Activated effector memory CD4-positive, alpha-beta T cell treated with anti-CD3 and anti-CD28 coated beads, Interleukin-2, amount 50 U/mL, for 16 hours (primary cell): ENCODE data around the gene LRP1.

Experiments used
- DNase-seq: peaks from one replicate; pipeline ENCODE4 v3.0.0-alpha.2; 2020

LRP1 gene

GRCh38 chr12:57157588-57158173 is 29.4 kb downstream of the LRP1 start:
- no peak for DNase-seq

GRCh38 chr12:57158186-57158585 is 29.9 kb downstream of the LRP1 start:
- no peak for DNase-seq

GRCh38 chr12:57158665-57159064 is 30.4 kb downstream of the LRP1 start:
- DNase-seq, result no peak

DNA sequence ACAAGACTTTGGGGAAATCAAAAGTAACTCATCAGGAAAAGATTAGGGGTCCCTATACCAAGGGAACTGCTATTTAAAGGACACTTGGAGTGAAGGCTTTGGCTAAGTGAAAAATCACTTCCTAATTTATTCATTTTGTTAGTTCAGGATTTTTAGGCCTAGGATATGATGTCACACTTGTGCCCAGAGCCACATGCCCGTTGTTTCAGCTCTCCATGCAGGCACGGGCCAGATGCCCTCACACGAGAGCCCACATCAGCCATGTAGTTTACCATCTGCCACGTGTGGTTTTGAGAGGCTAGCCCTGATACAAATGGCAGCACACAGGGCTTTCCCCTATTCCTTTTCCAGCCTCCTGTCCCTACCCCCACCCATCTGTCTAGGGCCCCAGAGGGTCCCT is 31.0 kb downstream of the LRP1 start:
- DNase-seq, result no peak

DNA sequence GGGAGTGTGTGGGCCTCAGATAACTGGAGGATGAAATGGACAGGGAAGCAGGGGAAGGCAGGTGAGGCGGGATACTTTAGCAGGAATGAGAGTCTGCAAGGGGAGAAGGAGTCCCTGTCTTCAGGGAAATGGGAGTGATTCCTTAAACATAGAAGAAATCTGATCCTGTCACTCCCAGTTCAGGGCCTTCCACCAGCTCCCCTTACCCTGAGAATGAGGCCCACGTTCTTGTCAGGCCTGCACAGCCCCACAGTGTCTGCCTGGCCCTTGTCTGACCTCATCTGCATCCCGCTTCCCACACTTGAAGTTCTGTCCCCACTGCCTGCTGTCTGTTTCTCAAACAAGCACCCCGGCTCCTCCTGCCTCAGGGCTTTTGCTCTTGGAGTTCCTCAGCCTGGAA is 31.8 kb downstream of the LRP1 start:
- no peak for DNase-seq

DNA sequence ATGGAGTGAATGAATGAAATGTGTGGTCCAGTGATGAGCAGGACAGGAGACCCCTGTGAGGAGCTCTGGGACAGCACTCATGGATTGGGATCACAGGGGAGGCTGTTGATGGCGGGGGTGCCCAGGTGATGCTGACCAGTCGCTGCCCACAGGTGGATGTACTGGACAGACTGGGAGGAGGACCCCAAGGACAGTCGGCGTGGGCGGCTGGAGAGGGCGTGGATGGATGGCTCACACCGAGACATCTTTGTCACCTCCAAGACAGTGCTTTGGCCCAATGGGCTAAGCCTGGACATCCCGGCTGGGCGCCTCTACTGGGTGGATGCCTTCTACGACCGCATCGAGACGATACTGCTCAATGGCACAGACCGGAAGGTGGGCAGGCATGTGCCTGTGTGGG is 32.5 kb downstream of the LRP1 start:
- no peak for DNase-seq

DNA sequence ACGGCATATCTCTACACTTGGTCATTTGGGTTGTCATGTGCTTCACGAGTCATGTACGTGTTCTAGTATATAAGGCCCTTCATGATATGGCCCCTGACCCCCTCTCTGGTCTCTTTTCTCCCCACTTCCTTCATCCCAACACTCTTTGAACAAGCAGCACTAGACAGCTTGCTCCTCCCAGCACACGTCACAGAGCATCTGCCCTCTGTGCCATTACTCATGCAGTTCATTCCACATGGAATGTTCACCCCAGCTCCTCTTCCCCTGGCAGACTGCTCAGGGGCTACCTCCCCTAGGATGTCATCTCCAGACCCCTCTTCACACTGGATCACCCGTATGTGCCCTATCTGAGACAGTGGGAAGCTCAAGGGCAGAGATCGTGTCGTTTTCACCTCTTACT is 33.2 kb downstream of the LRP1 start:
- no peak for DNase-seq

- DNase-seq, result no peak
These were observed 34.4 kb downstream of the LRP1 start for GRCh38 chr12:57162553-57163125.

- no peak for DNase-seq
These were observed 36.2 kb downstream of the LRP1 start for GRCh38 chr12:57164454-57164853.

DNA sequence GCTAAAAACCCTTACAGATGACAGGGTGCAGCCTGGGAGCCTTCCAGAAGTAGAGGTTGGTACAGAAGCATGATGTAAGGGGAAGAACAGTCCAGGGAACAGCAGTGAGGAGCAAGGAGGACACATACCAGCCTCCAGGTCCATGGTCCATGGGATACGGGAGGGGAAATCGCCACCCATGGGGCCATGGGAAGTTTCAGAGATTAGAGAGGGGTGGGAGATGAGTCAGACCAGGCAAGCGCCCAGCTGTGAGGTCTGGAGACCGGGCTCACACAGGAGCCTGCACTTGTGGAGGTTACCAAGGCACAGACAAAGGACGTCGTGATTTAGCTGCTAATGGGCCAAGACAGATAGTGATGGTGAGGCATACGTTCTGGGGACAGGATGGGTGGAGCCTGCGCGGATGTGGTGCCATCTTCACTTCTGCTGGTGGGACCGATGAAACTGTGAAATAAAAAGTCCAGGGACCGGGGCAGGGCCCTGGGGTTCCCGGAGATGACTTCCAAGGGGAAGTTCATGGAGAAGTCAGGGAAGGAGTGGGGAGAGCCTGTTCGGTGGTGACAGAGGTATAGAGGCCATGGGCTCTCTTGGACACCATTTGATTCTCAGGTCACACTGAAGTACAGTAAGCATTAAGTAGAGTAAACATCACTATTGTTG is 36.8 kb downstream of the LRP1 start:
- DNase-seq, result no peak

DNA sequence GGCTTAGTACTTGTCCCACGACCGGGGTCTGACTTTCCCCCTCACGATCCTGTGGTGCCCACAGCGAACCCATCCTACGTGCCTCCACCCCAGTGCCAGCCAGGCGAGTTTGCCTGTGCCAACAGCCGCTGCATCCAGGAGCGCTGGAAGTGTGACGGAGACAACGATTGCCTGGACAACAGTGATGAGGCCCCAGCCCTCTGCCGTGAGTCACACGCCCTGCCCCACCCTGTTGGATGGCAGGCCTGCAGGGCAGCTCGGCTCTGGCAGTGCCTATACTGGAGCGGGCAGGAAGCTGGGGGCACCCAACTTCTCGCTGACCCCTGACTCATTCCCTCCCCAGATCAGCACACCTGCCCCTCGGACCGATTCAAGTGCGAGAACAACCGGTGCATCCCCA is 37.5 kb downstream of the LRP1 start:
- DNase-seq, result no peak

DNA sequence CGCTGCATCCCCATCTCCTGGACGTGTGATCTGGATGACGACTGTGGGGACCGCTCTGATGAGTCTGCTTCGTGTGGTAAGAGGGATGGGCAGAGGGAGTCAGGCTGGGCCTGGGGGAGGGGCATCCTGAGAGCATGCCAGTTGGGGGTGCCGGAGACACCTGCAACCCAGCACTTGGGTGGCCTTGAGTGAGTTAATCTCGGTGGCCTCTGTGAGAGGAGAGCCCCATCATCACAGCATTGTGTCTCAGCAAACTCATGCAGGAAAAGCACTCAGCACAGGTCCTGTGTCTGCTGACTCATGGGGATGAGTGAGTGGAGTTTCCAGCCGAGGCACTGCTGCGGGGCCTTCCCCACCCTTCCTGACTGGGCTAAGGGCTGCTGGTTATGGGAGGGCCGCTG is 38.7 kb downstream of the LRP1 start:
- DNase-seq, result peak; percentile 75

DNA sequence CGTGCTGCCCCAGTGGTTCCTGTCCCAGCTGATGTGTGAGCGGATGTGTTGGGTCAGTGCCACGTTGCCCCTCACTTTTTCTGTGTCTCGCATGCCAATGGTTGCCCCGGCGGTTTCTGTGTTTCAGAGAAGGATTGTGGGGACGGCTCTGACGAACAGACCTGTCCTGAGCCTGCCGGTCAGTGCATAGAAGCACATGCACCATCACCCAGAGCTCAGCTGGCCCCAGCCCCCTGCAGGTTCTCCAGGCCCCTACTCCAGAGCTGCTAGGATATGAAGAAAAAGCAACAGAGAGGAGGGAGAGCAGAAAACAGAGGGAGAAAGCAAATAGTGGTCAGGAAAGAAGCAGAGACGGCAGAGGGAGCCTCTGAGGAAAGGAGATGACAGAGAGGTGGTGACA is 39.8 kb downstream of the LRP1 start:
- no peak for DNase-seq

- no peak for DNase-seq
These were observed 40.9 kb downstream of the LRP1 start for GRCh38 chr12:57169046-57169795.

DNA sequence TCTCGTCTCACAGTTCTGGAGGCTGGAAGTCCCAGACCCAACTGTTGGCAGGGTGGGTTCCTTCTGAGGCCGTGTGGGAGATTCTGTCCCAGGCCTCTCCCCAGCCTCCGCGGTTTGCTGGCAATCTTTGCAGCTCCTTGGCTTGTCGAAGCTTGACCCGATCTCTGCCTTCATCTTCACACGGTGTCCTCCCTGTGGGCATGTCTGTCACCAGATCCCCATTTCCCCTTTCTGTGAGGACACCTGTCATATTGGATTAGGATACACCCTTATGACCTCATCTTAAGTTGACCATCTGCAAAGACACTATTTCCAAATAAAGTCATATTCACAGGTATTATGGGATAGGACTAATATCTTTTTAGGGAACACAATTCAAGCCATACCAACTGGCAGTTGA is 41.7 kb downstream of the LRP1 start:
- no peak for DNase-seq

GRCh38 chr12:57170408-57170807 is 42.1 kb downstream of the LRP1 start:
- no peak for DNase-seq

- no peak for DNase-seq
These were observed 42.6 kb downstream of the LRP1 start for GRCh38 chr12:57170927-57171326.

DNA sequence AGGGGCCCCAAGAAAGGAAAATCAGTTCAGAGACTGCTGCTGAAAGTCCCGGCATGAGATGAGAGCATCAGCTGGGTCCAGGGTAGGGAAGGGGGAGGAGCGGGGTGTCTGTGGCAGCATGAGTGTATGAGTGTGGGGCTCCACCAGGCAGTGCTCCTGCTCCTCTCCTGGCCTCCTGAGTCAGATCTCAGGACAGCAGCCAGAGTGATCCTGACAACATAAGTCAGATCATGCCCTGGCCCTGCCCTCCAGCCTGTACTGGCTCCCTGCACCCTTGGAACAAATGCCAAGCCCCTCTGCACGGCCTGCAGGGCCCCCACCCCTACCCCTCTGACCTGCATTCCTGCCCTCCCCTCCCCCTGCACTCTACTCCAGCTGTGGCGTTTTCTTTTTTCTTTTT is 43.4 kb downstream of the LRP1 start:
- no peak for DNase-seq

DNA sequence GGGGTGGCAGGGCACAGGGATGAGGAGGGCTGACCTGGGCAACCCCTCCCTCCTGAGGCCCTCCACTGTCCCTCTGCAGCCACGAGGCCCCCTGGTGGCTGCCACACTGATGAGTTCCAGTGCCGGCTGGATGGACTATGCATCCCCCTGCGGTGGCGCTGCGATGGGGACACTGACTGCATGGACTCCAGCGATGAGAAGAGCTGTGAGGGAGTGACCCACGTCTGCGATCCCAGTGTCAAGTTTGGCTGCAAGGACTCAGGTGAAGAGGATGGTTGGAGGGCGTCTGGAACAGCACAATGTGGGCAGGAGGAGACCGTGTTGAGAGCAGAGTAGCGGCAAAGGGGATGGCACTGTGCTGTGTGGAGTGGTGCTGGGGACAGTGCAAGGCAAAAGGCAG is 44.8 kb downstream of the LRP1 start:
- DNase-seq, result no peak

DNA sequence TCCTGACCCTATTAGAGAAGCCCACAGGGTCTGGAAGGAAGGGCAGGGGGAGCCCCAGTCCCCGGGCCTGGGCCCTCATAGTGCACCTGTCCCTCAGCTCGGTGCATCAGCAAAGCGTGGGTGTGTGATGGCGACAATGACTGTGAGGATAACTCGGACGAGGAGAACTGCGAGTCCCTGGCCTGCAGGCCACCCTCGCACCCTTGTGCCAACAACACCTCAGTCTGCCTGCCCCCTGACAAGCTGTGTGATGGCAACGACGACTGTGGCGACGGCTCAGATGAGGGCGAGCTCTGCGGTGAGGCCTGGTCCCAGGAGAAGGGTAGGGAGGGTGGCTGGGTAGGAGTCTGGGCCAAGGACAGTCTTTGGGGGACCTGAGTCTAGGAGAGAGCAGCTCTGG is 45.4 kb downstream of the LRP1 start:
- DNase-seq, result no peak

GRCh38 chr12:57175428-57176138 is 47.3 kb downstream of the LRP1 start:
- peak; percentile 81 for DNase-seq

GRCh38 chr12:57176139-57176477 is 47.8 kb downstream of the LRP1 start:
- no peak for DNase-seq

DNA sequence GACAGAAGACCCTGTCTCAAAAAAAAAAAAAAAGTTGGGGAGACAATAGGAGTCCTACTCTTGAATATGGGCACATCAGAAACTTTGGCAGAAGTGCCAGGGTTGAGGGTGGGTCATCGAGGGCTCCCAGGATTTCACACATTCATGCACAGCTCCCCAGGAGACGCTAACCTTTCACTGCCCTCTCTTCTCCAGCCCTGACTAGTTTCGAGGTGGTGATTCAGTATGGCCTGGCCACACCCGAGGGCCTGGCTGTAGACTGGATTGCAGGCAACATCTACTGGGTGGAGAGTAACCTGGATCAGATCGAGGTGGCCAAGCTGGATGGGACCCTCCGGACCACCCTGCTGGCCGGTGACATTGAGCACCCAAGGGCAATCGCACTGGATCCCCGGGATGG is 48.6 kb downstream of the LRP1 start:
- no peak for DNase-seq

DNA sequence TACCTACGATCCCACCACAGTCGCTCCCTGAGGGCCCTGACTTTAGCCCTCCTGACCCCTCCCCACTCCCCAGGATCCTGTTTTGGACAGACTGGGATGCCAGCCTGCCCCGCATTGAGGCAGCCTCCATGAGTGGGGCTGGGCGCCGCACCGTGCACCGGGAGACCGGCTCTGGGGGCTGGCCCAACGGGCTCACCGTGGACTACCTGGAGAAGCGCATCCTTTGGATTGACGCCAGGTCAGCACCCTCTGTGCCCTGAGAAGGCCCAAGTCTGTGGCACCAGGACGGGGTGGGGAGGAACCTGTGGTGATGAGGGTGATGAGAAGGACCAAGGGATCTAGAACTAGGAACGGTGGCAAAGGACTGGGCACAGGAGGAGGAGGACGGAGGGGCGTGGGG is 49.1 kb downstream of the LRP1 start:
- DNase-seq, result no peak
